GM19468 (cell line): Measurements from ENCODE around the gene FBXL15.

Source experiments
- ATAC-seq: cut with Tn5 transposase; IDR thresholded peaks from one replicate; pipeline ENCODE4 v1.9.1; 2021; ENCODE audit warnings: mild to moderate bottlenecking, moderate library complexity, moderate number of reproducible peaks; ENCODE audit not compliant: unreplicated experiment; ENCODE audit errors: extremely low read depth

Gene FBXL15

GRCh38 chr10:102409604-102410428 is 10.8 kb upstream of the FBXL15 start:
- ATAC-seq, result no peak

- ATAC-seq, result no peak
Observed at GRCh38 chr10:102410429-102411073, 10.1 kb upstream of the FBXL15 start.

GRCh38 chr10:102411341-102412255 is 9.0 kb upstream of the FBXL15 start:
- ATAC-seq, result no peak

GRCh38 chr10:102412293-102412692 is 8.3 kb upstream of the FBXL15 start:
- no peak for ATAC-seq

GRCh38 chr10:102413053-102413705 is 7.5 kb upstream of the FBXL15 start:
- no peak for ATAC-seq

GRCh38 chr10:102413806-102414561 is 6.7 kb upstream of the FBXL15 start:
- no peak for ATAC-seq

- ATAC-seq, result no peak
Observed at GRCh38 chr10:102414749-102415148, 5.9 kb upstream of the FBXL15 start.

GRCh38 chr10:102416283-102416682 is 4.4 kb upstream of the FBXL15 start:
- ATAC-seq, result no peak

- ATAC-seq, result no peak
Observed at GRCh38 chr10:102416695-102417094, 3.9 kb upstream of the FBXL15 start.

GRCh38 chr10:102418622-102419268 is 1.9 kb upstream of the FBXL15 start, which contains the start of gene PSD:
PSD (minus strand) TSS chr10:102418785; CDS start chr10:102417038, 1,747 bp downstream.
- no peak for ATAC-seq

- no peak for ATAC-seq
Observed at GRCh38 chr10:102419269-102420180, 1.1 kb upstream of the FBXL15 start.

- no peak for ATAC-seq
Observed at GRCh38 chr10:102420181-102420713, 389 bp upstream of the FBXL15 start.

GRCh38 chr10:102421507-102421756 is 796 bp downstream of the FBXL15 start:
- ATAC-seq, result no peak

GRCh38 chr10:102421757-102422512 is 1.3 kb downstream of the FBXL15 start:
- no peak for ATAC-seq

GRCh38 chr10:102422545-102423129 is 2.0 kb downstream of the FBXL15 start:
- ATAC-seq, result no peak

- ATAC-seq, result no peak
Observed at GRCh38 chr10:102423372-102423968, 2.8 kb downstream of the FBXL15 start.
